ENCODE measurements around the gene KLF6. TPM values are rescaled to one million over a fixed set of nuclear protein-coding genes. Genes with fewer than 3 reads are reported as not detected.

Gene KLF6
- total RNA-seq, result 37.5 and 60.6 TPM in 2 replicates

GRCh38 chr10:3784510-3785250 lies at the start of gene KLF6:
Gene KLF6 (minus strand): TSS chr10:3785209. CDS start chr10:3785014, 195 bp downstream.

